ENCODE results near the gene RNF40.

RNF40 gene

GRCh38 chr16:30761928-30762902 is at the start of gene RNF40, which contains the start of gene CFAP119:
RNF40 (plus strand) TSS chr16:30762322; CDS start chr16:30762546, 224 bp downstream.
CFAP119 (minus strand) TSS chr16:30762062; CDS start chr16:30761748, 314 bp downstream.
- FAIRE-seq (peak; percentile 99), DNase-seq (ENCODE audit: extremely low spot score, insufficient read length, low read depth) (peak; percentile 98)

DNA sequence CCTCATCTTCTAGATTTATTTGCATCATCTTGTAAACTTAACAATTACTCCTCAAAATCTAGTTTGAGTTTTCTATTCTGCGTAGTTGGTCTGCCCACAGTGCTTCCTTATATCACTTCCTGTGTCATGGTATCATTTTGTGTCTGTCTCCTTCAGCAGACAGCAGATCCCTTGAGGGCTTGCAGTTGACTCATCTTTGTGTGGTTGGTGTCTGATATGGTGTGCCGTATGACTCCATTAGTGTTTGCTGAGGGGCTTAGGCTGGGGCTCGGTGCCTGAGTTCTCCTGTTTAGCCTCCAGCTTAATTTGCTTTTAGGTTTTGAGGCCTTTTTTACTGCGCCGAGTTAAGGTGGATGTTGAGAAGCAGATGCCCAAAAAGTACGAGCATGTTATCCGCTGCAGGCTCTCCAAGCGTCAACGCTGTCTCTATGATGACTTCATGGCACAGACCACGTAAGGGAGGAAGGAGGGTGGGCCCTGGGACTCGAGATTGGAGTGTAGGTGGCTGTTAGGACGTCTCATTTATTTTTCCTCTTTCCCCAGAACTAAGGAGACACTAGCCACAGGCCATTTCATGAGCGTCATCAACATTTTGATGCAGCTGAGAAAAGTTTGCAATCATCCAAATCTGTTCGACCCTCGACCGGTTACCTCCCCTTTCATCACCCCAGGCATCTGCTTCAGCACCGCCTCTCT is 46.2 kb upstream of the RNF40 start:
- DNase-seq (ENCODE audit: extremely low spot score, insufficient read length, low read depth): peak; percentile 25
- peak; percentile 51 for FAIRE-seq

- no peak for FAIRE-seq
These were observed 42.0 kb upstream of the RNF40 start for GRCh38 chr16:30720086-30720485.

DNA sequence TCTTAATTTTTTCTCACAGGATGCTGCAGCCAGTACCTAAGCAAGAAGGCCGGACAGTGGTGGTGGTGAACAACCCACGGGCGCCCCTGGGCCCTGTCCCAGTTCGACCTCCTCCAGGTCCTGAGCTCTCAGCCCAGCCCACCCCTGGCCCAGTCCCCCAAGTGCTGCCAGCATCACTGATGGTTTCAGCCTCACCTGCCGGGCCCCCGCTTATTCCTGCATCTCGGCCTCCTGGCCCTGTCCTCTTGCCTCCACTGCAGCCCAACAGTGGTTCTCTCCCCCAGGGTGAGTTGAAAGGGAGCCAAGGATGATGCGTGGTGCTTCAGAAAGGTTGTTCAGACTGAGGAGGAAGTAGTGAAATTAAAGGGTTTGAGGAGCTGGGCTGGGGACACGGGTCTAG is 41.4 kb upstream of the RNF40 start:
- no peak for FAIRE-seq

More at GRCh38 chr16:30720086-30720485, 42.0 kb upstream of the RNF40 start:
- DNase-seq (ENCODE audit: extremely low spot score, insufficient read length, low read depth): no peak

GRCh38 chr16:30721167-30721566 is 41.0 kb upstream of the RNF40 start:
- FAIRE-seq (no peak), DNase-seq (ENCODE audit: extremely low spot score, insufficient read length, low read depth) (no peak)

More for the DNA sequence above, 41.4 kb upstream of the RNF40 start:
- DNase-seq (ENCODE audit: extremely low spot score, insufficient read length, low read depth): no peak

DNA sequence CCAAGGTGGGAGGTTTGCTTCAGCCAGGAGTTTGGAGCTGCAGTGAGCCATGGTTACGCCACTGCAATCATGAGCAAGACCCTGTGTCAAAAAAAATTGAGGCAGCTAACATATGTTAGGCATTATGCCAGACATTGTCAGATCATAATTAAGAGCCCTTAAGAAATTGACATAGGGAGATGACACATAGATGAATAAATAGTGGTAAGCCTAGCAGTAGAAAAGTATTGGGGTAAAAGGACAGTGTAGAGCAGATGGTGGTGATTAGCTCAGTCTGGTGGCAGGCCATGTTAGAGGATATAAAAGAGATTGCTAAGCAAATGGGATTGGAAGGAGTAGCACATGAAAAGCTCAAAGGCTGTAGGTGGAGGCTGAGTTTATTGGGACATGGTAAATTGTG is 40.5 kb upstream of the RNF40 start:
- FAIRE-seq (no peak), DNase-seq (ENCODE audit: extremely low spot score, insufficient read length, low read depth) (no peak)

GRCh38 chr16:30722443-30722842 is 39.7 kb upstream of the RNF40 start:
- no peak for DNase-seq (ENCODE audit: extremely low spot score, insufficient read length, low read depth)
- FAIRE-seq: no peak

DNA sequence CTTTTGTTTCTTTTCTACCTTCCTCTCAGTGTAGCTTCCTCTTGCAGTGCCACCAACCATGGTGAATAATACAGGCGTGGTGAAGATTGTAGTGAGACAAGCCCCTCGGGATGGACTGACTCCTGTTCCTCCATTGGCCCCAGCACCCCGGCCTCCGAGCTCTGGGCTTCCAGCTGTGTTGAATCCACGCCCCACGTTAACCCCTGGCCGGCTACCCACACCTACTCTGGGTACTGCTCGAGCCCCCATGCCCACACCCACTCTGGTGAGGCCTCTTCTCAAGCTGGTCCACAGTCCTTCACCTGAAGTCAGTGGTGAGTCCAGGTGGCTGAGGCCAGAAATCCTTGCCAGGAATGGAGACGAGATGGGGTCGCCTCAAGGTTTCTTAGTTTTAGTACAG is 39.2 kb upstream of the RNF40 start:
- FAIRE-seq: no peak

DNA sequence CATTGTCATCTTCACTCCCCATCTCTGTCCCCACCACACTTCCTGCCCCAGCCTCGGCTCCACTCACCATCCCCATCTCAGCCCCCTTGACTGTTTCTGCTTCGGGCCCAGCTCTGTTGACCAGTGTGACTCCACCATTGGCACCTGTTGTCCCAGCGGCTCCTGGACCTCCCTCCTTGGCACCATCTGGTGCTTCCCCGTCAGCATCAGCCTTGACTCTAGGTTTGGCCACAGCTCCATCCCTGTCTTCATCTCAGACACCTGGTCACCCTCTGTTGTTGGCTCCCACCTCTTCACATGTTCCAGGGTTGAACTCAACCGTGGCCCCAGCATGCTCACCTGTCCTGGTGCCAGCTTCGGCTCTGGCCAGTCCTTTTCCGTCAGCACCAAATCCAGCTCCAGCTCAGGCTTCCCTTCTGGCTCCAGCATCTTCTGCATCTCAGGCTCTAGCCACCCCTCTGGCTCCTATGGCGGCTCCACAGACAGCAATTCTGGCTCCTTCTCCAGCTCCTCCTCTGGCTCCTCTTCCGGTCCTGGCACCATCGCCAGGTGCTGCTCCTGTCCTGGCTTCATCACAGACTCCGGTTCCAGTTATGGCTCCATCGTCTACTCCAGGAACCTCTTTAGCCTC is 38.3 kb upstream of the RNF40 start:
- DNase-seq (ENCODE audit: extremely low spot score, insufficient read length, low read depth) (no peak), FAIRE-seq (no peak)

More for the DNA sequence above, 39.2 kb upstream of the RNF40 start:
- DNase-seq (ENCODE audit: extremely low spot score, insufficient read length, low read depth): no peak

- FAIRE-seq: no peak
- no peak for DNase-seq (ENCODE audit: extremely low spot score, insufficient read length, low read depth)
These were observed 37.3 kb upstream of the RNF40 start for GRCh38 chr16:30724641-30725417.

- no peak for FAIRE-seq
- DNase-seq (ENCODE audit: extremely low spot score, insufficient read length, low read depth): no peak
These were observed 36.7 kb upstream of the RNF40 start for GRCh38 chr16:30725418-30725792.

- DNase-seq (ENCODE audit: extremely low spot score, insufficient read length, low read depth) (no peak), FAIRE-seq (no peak)
These were observed 33.8 kb upstream of the RNF40 start for GRCh38 chr16:30728321-30728720.

DNA sequence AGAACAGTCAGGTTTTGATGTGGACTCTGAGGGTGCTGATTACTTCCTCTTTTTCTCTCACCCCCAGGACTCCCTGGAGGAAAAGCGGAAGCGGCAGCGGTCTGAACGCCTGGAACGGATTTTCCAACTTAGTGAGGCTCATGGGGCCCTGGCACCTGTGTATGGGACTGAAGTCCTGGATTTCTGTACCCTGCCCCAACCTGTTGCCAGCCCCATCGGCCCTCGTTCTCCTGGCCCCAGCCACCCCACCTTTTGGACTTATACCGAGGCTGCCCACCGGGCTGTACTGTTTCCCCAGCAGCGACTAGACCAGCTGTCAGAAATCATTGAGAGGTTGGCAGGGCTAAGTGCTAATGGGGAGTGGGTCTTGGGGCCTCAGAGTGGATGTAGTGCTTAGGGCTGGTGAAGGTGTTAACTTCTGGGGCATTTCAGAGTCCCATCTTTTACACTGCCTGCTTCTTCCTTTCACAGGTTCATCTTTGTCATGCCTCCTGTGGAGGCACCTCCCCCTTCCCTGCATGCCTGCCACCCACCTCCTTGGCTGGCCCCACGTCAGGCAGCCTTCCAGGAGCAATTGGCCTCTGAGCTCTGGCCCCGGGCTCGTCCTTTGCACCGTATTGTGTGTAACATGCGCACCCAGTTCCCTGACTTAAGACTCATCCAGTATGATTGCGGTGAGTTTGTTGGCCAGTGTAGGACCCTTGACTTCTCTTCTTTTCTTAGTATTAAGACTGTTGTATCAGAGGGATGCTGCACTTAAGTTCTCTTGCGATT is 33.0 kb upstream of the RNF40 start:
- DNase-seq (ENCODE audit: extremely low spot score, insufficient read length, low read depth) (no peak), FAIRE-seq (no peak)

DNA sequence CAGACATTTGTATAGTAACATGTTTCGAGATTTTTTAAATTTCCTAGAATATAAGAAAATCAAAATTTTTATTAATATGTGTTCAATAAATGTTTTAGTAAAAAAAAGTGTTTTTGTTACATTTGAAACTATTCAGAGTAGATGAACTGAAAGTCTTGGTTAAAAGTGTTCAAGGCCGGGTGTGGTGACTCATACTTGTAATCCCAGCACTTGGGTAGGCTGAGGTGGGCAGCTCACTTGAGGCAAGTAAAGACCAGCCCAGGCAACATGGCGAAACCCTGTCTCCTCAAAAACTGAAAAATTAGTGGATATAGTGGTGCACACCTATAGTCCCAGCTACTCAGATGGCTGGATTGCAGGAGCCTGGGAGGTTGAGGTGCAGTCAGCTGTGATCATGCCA is 30.7 kb upstream of the RNF40 start:
- DNase-seq (ENCODE audit: extremely low spot score, insufficient read length, low read depth): no peak
- no peak for FAIRE-seq

- FAIRE-seq: no peak
These were observed 24.9 kb upstream of the RNF40 start for GRCh38 chr16:30736995-30737793.

DNA sequence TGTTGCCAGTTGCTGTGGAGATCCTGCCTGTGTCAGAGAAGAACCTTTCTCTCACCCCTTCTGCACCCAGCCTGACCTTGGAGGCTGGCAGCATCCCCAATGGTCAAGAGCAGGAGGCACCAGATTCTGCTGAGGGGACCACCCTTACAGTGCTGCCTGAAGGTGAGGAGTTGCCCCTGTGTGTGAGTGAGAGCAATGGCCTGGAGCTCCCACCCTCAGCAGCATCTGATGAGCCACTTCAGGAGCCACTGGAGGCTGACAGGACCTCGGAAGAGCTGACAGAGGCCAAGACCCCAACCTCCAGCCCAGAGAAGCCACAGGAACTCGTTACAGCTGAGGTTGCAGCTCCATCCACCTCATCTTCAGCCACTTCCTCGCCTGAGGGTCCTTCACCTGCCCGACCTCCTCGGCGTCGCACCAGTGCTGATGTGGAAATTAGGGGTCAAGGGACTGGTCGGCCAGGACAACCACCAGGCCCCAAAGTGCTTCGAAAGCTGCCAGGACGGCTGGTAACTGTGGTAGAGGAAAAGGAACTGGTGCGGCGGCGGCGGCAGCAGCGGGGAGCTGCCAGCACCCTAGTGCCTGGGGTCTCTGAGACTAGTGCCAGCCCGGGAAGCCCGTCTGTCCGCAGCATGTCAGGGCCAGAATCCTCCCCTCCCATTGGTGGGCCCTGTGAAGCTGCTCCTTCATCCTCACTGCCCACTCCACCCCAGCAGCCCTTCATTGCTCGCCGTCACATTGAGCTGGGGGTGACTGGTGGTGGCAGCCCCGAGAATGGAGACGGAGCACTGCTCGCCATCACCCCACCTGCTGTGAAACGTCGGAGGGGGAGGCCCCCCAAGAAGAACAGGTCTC is 24.1 kb upstream of the RNF40 start:
- DNase-seq (ENCODE audit: extremely low spot score, insufficient read length, low read depth) (no peak), FAIRE-seq (no peak)

More at GRCh38 chr16:30736995-30737793, 24.9 kb upstream of the RNF40 start:
- no peak for DNase-seq (ENCODE audit: extremely low spot score, insufficient read length, low read depth)
